B cell (primary cell): ENCODE measurements around the gene RHBDL1.

ENCODE experiments used
- EZH2 ChIP-seq: IDR thresholded peaks from 2 replicates; pipeline ENCODE4 v1.6.1; 2012; ENCODE audit warnings: borderline replicate concordance, low read depth, mild to moderate bottlenecking, moderate library complexity, low read length; ENCODE audit not compliant: insufficient read depth, poor library complexity, severe bottlenecking
- TF ChIP-seq, protein P1 (sequence below): fragments of 200-600 bp; IDR thresholded peaks from one replicate; pipeline ENCODE4 v1.8.0; 2022; ENCODE audit warnings: antibody characterized with exemption, mild to moderate bottlenecking

DNA sequence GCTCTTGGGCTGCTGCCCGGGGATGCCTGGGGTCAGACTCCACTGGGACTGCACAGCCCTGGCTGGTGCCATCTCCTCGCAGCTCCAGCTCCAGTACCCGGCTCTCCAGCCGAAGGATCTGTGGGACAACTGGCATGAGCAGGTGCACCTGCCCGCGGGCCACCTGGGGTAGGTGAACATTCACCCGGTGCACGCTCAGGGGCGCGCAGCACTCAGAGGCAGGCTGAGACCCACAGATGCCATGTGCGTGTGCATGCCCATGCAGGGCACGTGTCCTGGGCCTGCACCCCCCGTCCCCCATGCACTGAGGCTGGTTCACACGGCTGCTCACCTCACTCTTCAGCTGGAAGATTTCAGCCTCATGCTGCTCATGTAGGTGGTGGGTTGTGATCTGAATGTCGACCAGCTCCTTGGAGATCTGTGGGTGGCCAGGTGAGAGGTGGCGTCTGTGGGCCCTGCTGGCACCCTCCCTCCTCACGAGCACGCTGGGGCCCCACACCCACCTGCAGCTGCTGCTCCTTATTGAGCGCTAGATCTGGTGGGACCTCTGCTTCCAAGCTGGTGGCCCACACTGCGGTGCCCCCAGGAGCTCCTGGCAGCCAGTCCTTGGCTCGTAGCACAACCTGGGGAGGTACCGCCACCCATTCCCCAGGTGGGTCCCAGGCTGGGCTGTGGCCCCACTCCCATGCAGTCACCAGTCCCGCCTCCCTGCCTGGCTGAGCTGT lies 50.2 kb downstream of the RHBDL1 start:
- TF ChIP-seq, protein P1, sequence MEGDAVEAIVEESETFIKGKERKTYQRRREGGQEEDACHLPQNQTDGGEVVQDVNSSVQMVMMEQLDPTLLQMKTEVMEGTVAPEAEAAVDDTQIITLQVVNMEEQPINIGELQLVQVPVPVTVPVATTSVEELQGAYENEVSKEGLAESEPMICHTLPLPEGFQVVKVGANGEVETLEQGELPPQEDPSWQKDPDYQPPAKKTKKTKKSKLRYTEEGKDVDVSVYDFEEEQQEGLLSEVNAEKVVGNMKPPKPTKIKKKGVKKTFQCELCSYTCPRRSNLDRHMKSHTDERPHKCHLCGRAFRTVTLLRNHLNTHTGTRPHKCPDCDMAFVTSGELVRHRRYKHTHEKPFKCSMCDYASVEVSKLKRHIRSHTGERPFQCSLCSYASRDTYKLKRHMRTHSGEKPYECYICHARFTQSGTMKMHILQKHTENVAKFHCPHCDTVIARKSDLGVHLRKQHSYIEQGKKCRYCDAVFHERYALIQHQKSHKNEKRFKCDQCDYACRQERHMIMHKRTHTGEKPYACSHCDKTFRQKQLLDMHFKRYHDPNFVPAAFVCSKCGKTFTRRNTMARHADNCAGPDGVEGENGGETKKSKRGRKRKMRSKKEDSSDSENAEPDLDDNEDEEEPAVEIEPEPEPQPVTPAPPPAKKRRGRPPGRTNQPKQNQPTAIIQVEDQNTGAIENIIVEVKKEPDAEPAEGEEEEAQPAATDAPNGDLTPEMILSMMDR, result no peak
- no peak for TF ChIP-seq EZH2
